ENCODE results near the gene NUDT7.

The NUDT7 gene

GRCh38 chr16:77782694-77783093 lies 60.4 kb downstream of the NUDT7 start:
- DNase-seq: no peak

GRCh38 chr16:77784441-77785372 lies 62.4 kb downstream of the NUDT7 start:
- no peak for DNase-seq

GRCh38 chr16:77785373-77785764 lies 63.1 kb downstream of the NUDT7 start:
- DNase-seq: no peak

GRCh38 chr16:77786186-77786847 lies 64.0 kb downstream of the NUDT7 start:
- no peak for DNase-seq

- DNase-seq: no peak
Measured at GRCh38 chr16:77787452-77787851, 65.1 kb downstream of the NUDT7 start.

GRCh38 chr16:77788181-77789084 lies 66.1 kb downstream of the NUDT7 start, which contains the start of gene VAT1L:
TSS of gene VAT1L (plus strand) at chr16:77788564. CDS start at chr16:77788683, 119 bp downstream.
- DNase-seq: no peak

GRCh38 chr16:77789085-77790008 lies 67.0 kb downstream of the NUDT7 start:
- no peak for DNase-seq

- no peak for DNase-seq
Measured at GRCh38 chr16:77790009-77790372, 67.7 kb downstream of the NUDT7 start.

- no peak for DNase-seq
Measured at GRCh38 chr16:77790912-77791311, 68.6 kb downstream of the NUDT7 start.

All from CD4-positive, alpha-beta T cell treated with Interleukin-12 subunit alpha and Interleukin-12 subunit beta, for 1 hour (primary cell).